ENCODE measurements around the gene CDYL2.
"Not testable (repeated sequence)": the region's sequence is repeated elsewhere in the genome, so short reads cannot be mapped to it uniquely, and the experiment has no call there.

CDYL2 gene

GRCh38 chr16:80738521-80738920, 65.9 kb downstream of the CDYL2 start:
- TF ChIP-seq ZFX (IDR thresholded peaks at IDR 0.05; ENCODE audit: borderline replicate concordance) (no peak), CTCF (IDR thresholded peaks at IDR 0.05) (no peak)
- H3K27ac ChIP-seq, result no peak overlapping the region

- TF ChIP-seq ZFX (IDR thresholded peaks at IDR 0.05; ENCODE audit: borderline replicate concordance) (no peak), CTCF (IDR thresholded peaks at IDR 0.05) (no peak)
- no peak overlapping the region for H3K27ac ChIP-seq
Observed at GRCh38 chr16:80735846-80736245, 68.6 kb downstream of the CDYL2 start.

- TF ChIP-seq ZFX (IDR thresholded peaks at IDR 0.05; ENCODE audit: borderline replicate concordance), result no peak
- TF ChIP-seq CTCF (IDR thresholded peaks at IDR 0.05), result no peak
- no peak overlapping the region for H3K27ac ChIP-seq
Observed at GRCh38 chr16:80733407-80733806, 71.0 kb downstream of the CDYL2 start.

- no peak overlapping the region for H3K27ac ChIP-seq
- no peak for TF ChIP-seq ZFX (IDR thresholded peaks at IDR 0.05; ENCODE audit: borderline replicate concordance)
- no peak for TF ChIP-seq CTCF (IDR thresholded peaks at IDR 0.05)
Observed at GRCh38 chr16:80731915-80732314, 72.5 kb downstream of the CDYL2 start.

- not testable (repeated sequence) for H3K27ac ChIP-seq
Observed at GRCh38 chr16:80727066-80727763, 77.2 kb downstream of the CDYL2 start.

- TF ChIP-seq CTCF (IDR thresholded peaks at IDR 0.05), result no peak
- no peak for TF ChIP-seq ZFX (IDR thresholded peaks at IDR 0.05; ENCODE audit: borderline replicate concordance)
- no peak overlapping the region for H3K27ac ChIP-seq
Observed at GRCh38 chr16:80725566-80726162, 78.7 kb downstream of the CDYL2 start.

- TF ChIP-seq CTCF (IDR thresholded peaks at IDR 0.05) (no peak), ZFX (IDR thresholded peaks at IDR 0.05; ENCODE audit: borderline replicate concordance) (no peak)
- no peak overlapping the region for H3K27ac ChIP-seq
Observed at GRCh38 chr16:80723981-80724380, 80.4 kb downstream of the CDYL2 start.

All from 22Rv1 (cell line).